ENCODE results near the gene CRISP1. TPM values are rescaled to one million over a fixed set of nuclear protein-coding genes. Genes with fewer than 3 reads are reported as not detected.

The CRISP1 gene
- polyA plus RNA-seq, 1 donor (not counting 4 experiments of a cell fraction or from before 2014, with no cell fraction given) = not detected

- no peak overlapping the region for H3K27ac ChIP-seq (ENCODE audit: control insufficient read depth, insufficient read depth, low read length)
- no peaks in the 10 kb centered on the region for H3K27me3 ChIP-seq (ENCODE audit: control insufficient read depth, extremely low read depth, insufficient read depth, low read length)
- H3K9me3 ChIP-seq (ENCODE audit: control insufficient read depth, low read depth, low read length) = no peaks in the 10 kb centered on the region
- H2AFZ ChIP-seq (ENCODE audit: control insufficient read depth, low read length) = no peak overlapping the region
- no peaks in the 10 kb centered on the region for H3K79me2 ChIP-seq (ENCODE audit: control insufficient read depth, insufficient read depth, low read length)
- no peak overlapping the region for H3K9ac ChIP-seq (ENCODE audit: control insufficient read depth, extremely low read depth, insufficient read depth, low read length)
- no peak overlapping the region for H3K4me3 ChIP-seq (ENCODE audit: control insufficient read depth in 2 of 3, extremely low read depth in 1 of 3, insufficient read depth in 2 of 3, low read depth in 1 of 3, low read length in 3 of 3)
- H3K4me1 ChIP-seq (ENCODE audit: control insufficient read depth, extremely low read depth, insufficient read depth, low read length) = no peaks in the 10 kb centered on the region
- dilution Hi-C loops (cut with MboI; ENCODE audit: extremely low pct_ligation_motif_present, low sequenced_read_pairs) = no loop called here
- DNase-seq (ENCODE audit: low read depth, low spot score) (no peak), FAIRE-seq (no peak)
- no peak overlapping the region for H3K4me2 ChIP-seq (ENCODE audit: control insufficient read depth, extremely low read depth, insufficient read depth, low read depth, low read length)
- H3K9me1 ChIP-seq (ENCODE audit: control insufficient read depth, extremely low read depth, insufficient read depth, low read length) = no peaks in the 10 kb centered on the region
- TF ChIP-seq CTCF (optimal IDR thresholded peaks at IDR 0.05 in 1 of 3, IDR thresholded peaks at IDR 0.05 in 1 of 3, conservative IDR thresholded peaks at IDR 0.05 in 1 of 3; ENCODE audit: extremely low read depth in 1 of 3, insufficient read depth in 2 of 3, low read length in 3 of 3) (no peak), EZH2 (IDR thresholded peaks at IDR 0.05; ENCODE audit: low read length) (no peak)
- H3K36me3 ChIP-seq (ENCODE audit: control insufficient read depth in 2 of 2, extremely low read depth in 1 of 2, insufficient read depth in 2 of 2, low read length in 2 of 2) = no peaks in the 10 kb centered on the region
- H4K20me1 ChIP-seq (ENCODE audit: control insufficient read depth, extremely low read depth, insufficient read depth, low read length) = no peaks in the 10 kb centered on the region
Observed at GRCh38 chr6:49852975-49853374, 13.4 kb downstream of the CRISP1 start.

GRCh38 chr6:49849213-49849907 lies 17.0 kb downstream of the CRISP1 start:
- dilution Hi-C loops (cut with MboI; ENCODE audit: extremely low pct_ligation_motif_present, low sequenced_read_pairs) = loop anchor here (25.0 kb wide), 1 partner anchor 212 kb away; the partner anchor contains the start of gene RHAG
- no peaks in the 10 kb centered on the region for H3K27me3 ChIP-seq (ENCODE audit: control insufficient read depth, extremely low read depth, insufficient read depth, low read length)
- H3K27ac ChIP-seq (ENCODE audit: control insufficient read depth, insufficient read depth, low read length) = no peak overlapping the region
- H3K4me2 ChIP-seq (ENCODE audit: control insufficient read depth, extremely low read depth, insufficient read depth, low read depth, low read length) = no peak overlapping the region
- no peaks in the 10 kb centered on the region for H4K20me1 ChIP-seq (ENCODE audit: control insufficient read depth, extremely low read depth, insufficient read depth, low read length)
- H3K9me3 ChIP-seq (ENCODE audit: control insufficient read depth, low read depth, low read length) = no peaks in the 10 kb centered on the region
- TF ChIP-seq EZH2 (IDR thresholded peaks at IDR 0.05; ENCODE audit: low read length) = no peak
- TF ChIP-seq CTCF (optimal IDR thresholded peaks at IDR 0.05 in 1 of 3, IDR thresholded peaks at IDR 0.05 in 1 of 3, conservative IDR thresholded peaks at IDR 0.05 in 1 of 3; ENCODE audit: extremely low read depth in 1 of 3, insufficient read depth in 2 of 3, low read length in 3 of 3) = peak in 1 of 3 experiments; percentile 40
- H3K9me1 ChIP-seq (ENCODE audit: control insufficient read depth, extremely low read depth, insufficient read depth, low read length) = no peaks in the 10 kb centered on the region
- H3K4me3 ChIP-seq (ENCODE audit: control insufficient read depth in 2 of 3, extremely low read depth in 1 of 3, insufficient read depth in 2 of 3, low read depth in 1 of 3, low read length in 3 of 3) = no peak overlapping the region
- FAIRE-seq (peak; percentile 69), DNase-seq (ENCODE audit: low read depth, low spot score) (no peak)
- H3K4me1 ChIP-seq (ENCODE audit: control insufficient read depth, extremely low read depth, insufficient read depth, low read length) = no peaks in the 10 kb centered on the region
- H3K79me2 ChIP-seq (ENCODE audit: control insufficient read depth, insufficient read depth, low read length) = no peaks in the 10 kb centered on the region
- no peaks in the 10 kb centered on the region for H3K36me3 ChIP-seq (ENCODE audit: control insufficient read depth in 2 of 2, extremely low read depth in 1 of 2, insufficient read depth in 2 of 2, low read length in 2 of 2)
- no peak overlapping the region for H2AFZ ChIP-seq (ENCODE audit: control insufficient read depth, low read length)
- no peak overlapping the region for H3K9ac ChIP-seq (ENCODE audit: control insufficient read depth, extremely low read depth, insufficient read depth, low read length)
